D341Med (cell line): Measurements from ENCODE around the gene TRA2B.

Source experiments
- DNase-seq: peaks from one replicate; pipeline ENCODE4 v3.0.0; 2012; ENCODE audit warnings: low spot score

The TRA2B gene

GRCh38 chr3:185937689-185938374 lies at the start of gene TRA2B:
Gene TRA2B (minus strand): TSS chr3:185938014. CDS start chr3:185937860, 154 bp downstream.
- peak; percentile 97 for DNase-seq

- no peak for DNase-seq
Measured at GRCh38 chr3:185986198-185986777, 48.5 kb upstream of the TRA2B start.

GRCh38 chr3:185984203-185984602 lies 46.4 kb upstream of the TRA2B start:
- no peak for DNase-seq

- peak; percentile 87 for DNase-seq
Measured at GRCh38 chr3:185983495-185984141, 45.8 kb upstream of the TRA2B start.

- no peak for DNase-seq
Measured at GRCh38 chr3:185982632-185983031, 44.8 kb upstream of the TRA2B start.

- DNase-seq = no peak
Measured at GRCh38 chr3:185981621-185982020, 43.8 kb upstream of the TRA2B start.

- no peak for DNase-seq
Measured at GRCh38 chr3:185979721-185980121, 41.9 kb upstream of the TRA2B start.

GRCh38 chr3:185978516-185978915 lies 40.7 kb upstream of the TRA2B start:
- no peak for DNase-seq

- no peak for DNase-seq
Measured at GRCh38 chr3:185977679-185978040, 39.8 kb upstream of the TRA2B start.

GRCh38 chr3:185976977-185977678 lies 39.3 kb upstream of the TRA2B start:
- DNase-seq = peak; percentile 77

- no peak for DNase-seq
Measured at GRCh38 chr3:185976100-185976499, 38.3 kb upstream of the TRA2B start.

GRCh38 chr3:185971579-185971978 lies 33.8 kb upstream of the TRA2B start:
- no peak for DNase-seq

GRCh38 chr3:185968168-185968567 lies 30.4 kb upstream of the TRA2B start:
- no peak for DNase-seq

- DNase-seq = no peak
Measured at GRCh38 chr3:185966655-185967054, 28.8 kb upstream of the TRA2B start.

- DNase-seq = no peak
Measured at GRCh38 chr3:185965496-185965895, 27.7 kb upstream of the TRA2B start.

- DNase-seq = no peak
Measured at GRCh38 chr3:185961675-185962232, 23.9 kb upstream of the TRA2B start.

GRCh38 chr3:185960522-185961288 lies 22.9 kb upstream of the TRA2B start:
- DNase-seq = no peak

- no peak for DNase-seq
Measured at GRCh38 chr3:185959609-185960521, 22.1 kb upstream of the TRA2B start.

- DNase-seq = no peak
Measured at GRCh38 chr3:185958626-185959025, 20.8 kb upstream of the TRA2B start.

- no peak for DNase-seq
Measured at GRCh38 chr3:185956244-185956643, 18.4 kb upstream of the TRA2B start.

- no peak for DNase-seq
Measured at GRCh38 chr3:185954366-185954723, 16.5 kb upstream of the TRA2B start.
